OCI-LY7 (cell line): ENCODE measurements around the gene ADSS2. TPM values are rescaled to one million over a fixed set of nuclear protein-coding genes. Genes with fewer than 3 reads are reported as not detected.

Experiments used
- BruUV-seq: library from RNA; stranded (reverse); fragments of 400-500 nt; replicated peaks from 2 replicates; lab custom pipeline; 2021; lab: Mats Ljungman, UMichigan
- CTCF ChIA-PET: fragments of 300-600 bp; sonication (Branson Sonifier 250); formaldehyde crosslinking; loops from one replicate; lab custom pipeline; 2022; ENCODE audit warnings: antibody characterized with exemption; ENCODE audit not compliant: unreplicated experiment; lab: Charles Lee
- POLR2A ChIA-PET: fragments of 300-600 bp; sonication (Branson Sonifier 250); formaldehyde crosslinking; loops from one replicate; lab custom pipeline; 2022; ENCODE audit warnings: antibody characterized with exemption; lab: Charles Lee
- DNase-seq: peaks from one replicate; pipeline ENCODE4 v3.0.0-alpha.2; 2015; ENCODE audit warnings: low spot score
- H2AFZ ChIP-seq: fragments of 200-600 bp; sonication (generic), shearing (Covaris generic); 2 replicates; pipeline ENCODE4 v1.6.1; 2014; ENCODE audit warnings: mild to moderate bottlenecking, antibody characterized with exemption, low read length, moderate library complexity
- H3K27ac ChIP-seq: fragments of 200-600 bp; sonication (generic); 2 replicates; pipeline ENCODE4 v1.5.1; 2014; ENCODE audit warnings: mixed run types, low read depth, mild to moderate bottlenecking, moderate library complexity, low read length, inconsistent platforms; ENCODE audit not compliant: poor library complexity, severe bottlenecking
- H3K36me3 ChIP-seq: fragments of 200-600 bp; sonication (generic); 2 replicates; pipeline ENCODE4 v1.6.1; 2014; ENCODE audit warnings: mild to moderate bottlenecking, antibody characterized with exemption, low read length, moderate library complexity, mixed read lengths; ENCODE audit not compliant: insufficient read depth
- H3K4me1 ChIP-seq: fragments of 200-600 bp; sonication (generic); 2 replicates; pipeline ENCODE4 v1.5.1; 2014; ENCODE audit warnings: mild to moderate bottlenecking, low read length; ENCODE audit not compliant: insufficient read depth, poor library complexity, severe bottlenecking
- H3K4me2 ChIP-seq: fragments of 200-600 bp; sonication (generic); 2 replicates; pipeline ENCODE4 v1.6.1; 2014; ENCODE audit warnings: mild to moderate bottlenecking, low read length
- H3K4me3 ChIP-seq: fragments of 200-600 bp; sonication (generic); 2 replicates; pipeline ENCODE4 v1.5.1; 2014; ENCODE audit warnings: mild to moderate bottlenecking, low read depth, low read length; ENCODE audit not compliant: poor library complexity, severe bottlenecking
- H3K79me2 ChIP-seq: fragments of 200-600 bp; sonication (generic); 2 replicates; pipeline ENCODE4 v1.6.1; 2016; ENCODE audit warnings: low read depth, mild to moderate bottlenecking, low read length, moderate library complexity, mixed read lengths; ENCODE audit not compliant: insufficient read depth
- H3K9me2 ChIP-seq: fragments of 200-600 bp; sonication (generic); 2 replicates; pipeline ENCODE4 v1.6.1; 2016; ENCODE audit warnings: mild to moderate bottlenecking, low read length, mixed read lengths; ENCODE audit not compliant: insufficient read depth
- H3K9me3 ChIP-seq: fragments of 200-600 bp; sonication (generic); 2 replicates; pipeline ENCODE4 v1.6.1; 2014; ENCODE audit warnings: mild to moderate bottlenecking, mixed run types, low read length, mixed read lengths
- H4K20me1 ChIP-seq: fragments of 200-600 bp; sonication (generic); 2 replicates; pipeline ENCODE4 v1.6.1; 2014; ENCODE audit warnings: mild to moderate bottlenecking, antibody characterized with exemption, low read length, moderate library complexity, mixed read lengths; ENCODE audit not compliant: insufficient read depth
- EZH2phosphoT487 ChIP-seq: fragments of 200-600 bp; sonication (generic); IDR thresholded peaks from 2 replicates; pipeline ENCODE4 v1.6.1; 2018; ENCODE audit warnings: low read depth, borderline replicate concordance, mild to moderate bottlenecking, mixed run types, antibody characterized with exemption, low read length, moderate library complexity, mixed read lengths
- intact Hi-C: fragments of 100-400 bp; cut with micrococcal nuclease; formaldehyde crosslinking; loops from one replicate; pipeline ENCODE4 v1.10.0; 2022; ENCODE audit not compliant: unreplicated experiment
- total RNA-seq, 2 experiments: library from RNA; depleted of rRNA in 1 of 2; stranded (reverse); fragments of >200 nt in 1 of 2; shearing (Covaris generic) in 1 of 2; gene quantifications; 2 replicates each; pipeline ENCODE4 v1.2.3, GENCODE V29; 2014 to 2022
- TF ChIP-seq, protein P1 (sequence below): fragments of 200-600 bp; sonication (generic); conservative IDR thresholded peaks from 2 replicates; pipeline ENCODE4 v1.5.1; 2014; ENCODE audit warnings: mild to moderate bottlenecking, antibody characterized with exemption, low read length, moderate library complexity, mixed read lengths

The ADSS2 gene
- total RNA-seq, 2 experiments from 2014 or later = 35.2 to 54.6 TPM

DNA sequence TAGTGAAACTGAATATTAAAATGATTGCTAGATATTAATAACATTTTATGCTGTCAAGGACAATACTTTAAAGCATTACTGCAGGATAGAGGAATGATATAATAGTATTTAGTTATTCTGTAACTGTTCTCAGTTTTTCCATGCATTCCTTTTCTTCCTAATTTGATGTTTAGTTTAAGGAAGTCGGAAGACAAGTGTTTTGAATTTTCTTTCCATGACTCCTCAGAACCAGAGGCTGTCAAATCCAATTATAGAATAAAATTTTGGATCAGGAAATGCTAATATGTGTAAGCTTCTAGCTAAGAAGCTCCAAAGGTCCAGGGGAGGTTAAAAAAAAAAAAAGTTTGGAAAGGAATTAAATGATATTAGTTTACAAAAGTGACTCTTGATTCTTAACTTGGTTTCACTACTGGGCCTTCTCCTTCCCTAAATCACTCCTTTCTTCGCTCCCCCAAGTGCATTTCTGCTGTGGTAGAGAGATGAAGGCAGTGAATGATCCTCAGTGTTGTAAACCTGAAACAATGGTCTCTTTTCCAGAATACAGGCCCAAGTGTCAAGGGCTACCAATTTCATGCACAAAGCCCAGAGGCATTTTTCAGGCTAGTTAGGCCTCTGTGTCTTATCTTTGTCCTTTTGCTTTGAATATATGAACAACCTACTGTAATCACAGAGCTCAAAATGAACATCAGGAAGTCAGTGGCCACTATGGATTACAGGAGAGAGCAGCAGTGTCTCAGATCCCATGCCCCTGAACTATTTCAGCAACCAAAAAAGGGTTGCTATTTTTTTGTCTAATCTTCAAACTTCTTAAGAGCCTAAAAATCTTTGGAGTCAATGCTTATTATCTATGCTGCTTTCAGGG lies 6.2 kb downstream of the ADSS2 start:
- intact Hi-C loops = no loop called here
- peaks cover 98% of the 10 kb centered on the region for H3K79me2 ChIP-seq
- no peak overlapping the region for H3K4me2 ChIP-seq
- H3K9me2 ChIP-seq = no peaks in the 10 kb centered on the region
- no peak for TF ChIP-seq EZH2phosphoT487
- TF ChIP-seq, protein P1, sequence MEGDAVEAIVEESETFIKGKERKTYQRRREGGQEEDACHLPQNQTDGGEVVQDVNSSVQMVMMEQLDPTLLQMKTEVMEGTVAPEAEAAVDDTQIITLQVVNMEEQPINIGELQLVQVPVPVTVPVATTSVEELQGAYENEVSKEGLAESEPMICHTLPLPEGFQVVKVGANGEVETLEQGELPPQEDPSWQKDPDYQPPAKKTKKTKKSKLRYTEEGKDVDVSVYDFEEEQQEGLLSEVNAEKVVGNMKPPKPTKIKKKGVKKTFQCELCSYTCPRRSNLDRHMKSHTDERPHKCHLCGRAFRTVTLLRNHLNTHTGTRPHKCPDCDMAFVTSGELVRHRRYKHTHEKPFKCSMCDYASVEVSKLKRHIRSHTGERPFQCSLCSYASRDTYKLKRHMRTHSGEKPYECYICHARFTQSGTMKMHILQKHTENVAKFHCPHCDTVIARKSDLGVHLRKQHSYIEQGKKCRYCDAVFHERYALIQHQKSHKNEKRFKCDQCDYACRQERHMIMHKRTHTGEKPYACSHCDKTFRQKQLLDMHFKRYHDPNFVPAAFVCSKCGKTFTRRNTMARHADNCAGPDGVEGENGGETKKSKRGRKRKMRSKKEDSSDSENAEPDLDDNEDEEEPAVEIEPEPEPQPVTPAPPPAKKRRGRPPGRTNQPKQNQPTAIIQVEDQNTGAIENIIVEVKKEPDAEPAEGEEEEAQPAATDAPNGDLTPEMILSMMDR = no peak
- H3K27ac ChIP-seq = no peak overlapping the region
- no peaks in the 10 kb centered on the region for H3K9me3 ChIP-seq
- H3K36me3 ChIP-seq = peaks cover 78% of the 10 kb centered on the region
- CTCF ChIA-PET = no interaction called here
- DNase-seq = no peak
- POLR2A ChIA-PET = interaction anchor here (0.7 to 2.1 kb wide), 8 partner anchors 7 to 25 kb away, joined by 3 to 8 read pairs (median 3); no protein-coding TSS in a partner anchor
- no TSS peak for BruUV-seq
- H3K4me1 ChIP-seq = peaks cover 35% of the 10 kb centered on the region
- H3K4me3 ChIP-seq = no peak overlapping the region
- no peak overlapping the region for H2AFZ ChIP-seq
- peaks cover 27% of the 10 kb centered on the region for H4K20me1 ChIP-seq

DNA sequence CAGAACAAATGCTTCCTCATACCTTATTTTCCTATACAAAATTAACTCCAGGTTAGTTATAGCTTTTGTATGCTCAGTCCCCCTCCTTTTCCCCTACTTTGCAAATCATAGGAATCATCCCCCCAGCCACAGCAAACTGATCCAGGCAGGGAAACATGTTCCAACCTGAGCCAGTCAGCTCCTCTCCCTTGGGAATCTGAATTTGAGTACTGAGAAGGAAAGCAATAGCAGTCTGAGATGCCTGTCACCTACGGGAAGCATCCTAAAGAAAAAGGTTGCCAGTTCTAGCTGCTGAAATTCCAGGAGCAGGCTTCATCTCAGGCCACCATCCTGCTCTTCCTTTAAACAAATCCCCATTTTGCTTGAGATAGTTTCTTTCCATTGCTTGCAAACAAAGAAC lies 6.9 kb downstream of the ADSS2 start:
- POLR2A ChIA-PET = interaction anchor here (0.6 to 2.0 kb wide), 6 partner anchors 8 to 214 kb away, joined by 3 to 8 read pairs (median 3); no protein-coding TSS in a partner anchor
- no peak for DNase-seq
- Histone ChIP-seq H4K20me1 (peaks cover 20% of the 10 kb centered on the region), H3K27ac (no peak overlapping the region), H3K4me3 (no peak overlapping the region), H3K9me3 (no peaks in the 10 kb centered on the region), H3K36me3 (peaks cover 74% of the 10 kb centered on the region), H3K79me2 (peaks cover 98% of the 10 kb centered on the region), H3K9me2 (no peaks in the 10 kb centered on the region), H2AFZ (no peak overlapping the region), H3K4me2 (no peak overlapping the region), H3K4me1 (peaks cover 29% of the 10 kb centered on the region)
- no peak for TF ChIP-seq EZH2phosphoT487
- TF ChIP-seq, protein P1 = no peak
- BruUV-seq = no TSS peak
- CTCF ChIA-PET = no interaction called here
- intact Hi-C loops = no loop called here

- TF ChIP-seq, protein P1 = no peak
- no peak for TF ChIP-seq EZH2phosphoT487
- no peak for DNase-seq
- Histone ChIP-seq H3K9me3 (no peaks in the 10 kb centered on the region), H3K9me2 (no peaks in the 10 kb centered on the region), H3K4me1 (peaks cover 11% of the 10 kb centered on the region), H3K27ac (no peak overlapping the region), H3K36me3 (peaks cover 54% of the 10 kb centered on the region), H3K4me3 (no peak overlapping the region), H3K79me2 (peaks cover 92% of the 10 kb centered on the region), H4K20me1 (peaks cover 3% of the 10 kb centered on the region; the same call in 1 of the 2 replicates), H2AFZ (no peak overlapping the region), H3K4me2 (no peak overlapping the region)
- CTCF ChIA-PET = no interaction called here
- POLR2A ChIA-PET = interaction anchor here (1.4 to 1.8 kb wide), 2 partner anchors 16 to 28 kb away, joined by 6 read pairs; no protein-coding TSS in a partner anchor
- intact Hi-C loops = no loop called here
- BruUV-seq = no TSS peak
Observed at GRCh38 chr1:244442850-244443249, 8.9 kb downstream of the ADSS2 start.
